ENCODE data around the gene CDK2AP2. TPM values are rescaled to one million over a fixed set of nuclear protein-coding genes. Genes with fewer than 3 reads are reported as not detected.
"Not testable (repeated sequence)": the region's sequence is repeated elsewhere in the genome, so short reads cannot be mapped to it uniquely, and the experiment has no call there.

Gene CDK2AP2
- total and polyA plus RNA-seq, 8 donors: 27.1 to 65.6 (median 38.2) TPM

DNA sequence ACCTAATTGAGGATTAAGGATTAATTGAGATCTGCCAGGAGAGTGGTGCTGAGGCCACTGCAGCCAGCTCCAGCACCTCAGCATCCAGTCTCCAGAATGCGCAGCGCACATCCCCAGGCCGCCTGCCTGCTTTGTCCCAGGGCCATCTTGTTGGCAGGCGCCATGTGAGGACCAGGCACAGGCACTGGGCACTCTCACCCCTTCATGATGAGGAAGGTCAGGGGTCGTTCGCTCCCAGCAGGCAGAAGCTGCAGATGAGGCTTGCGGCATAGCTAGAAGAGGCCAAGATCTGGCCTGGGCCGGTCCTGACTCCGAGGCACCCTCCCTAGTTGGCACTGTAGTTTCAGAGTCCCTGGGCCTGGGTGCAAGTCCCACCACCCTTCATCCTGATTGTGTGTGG is 8.8 kb upstream of the CDK2AP2 start:
- peak in 1 of 6 donors; percentile 42 for DNase-seq
- no peaks in the 10 kb centered on the region for H3K4me1 ChIP-seq
- 91 to 94% methylated on average over 9 of the region's 9 CpGs for WGBS, 2 donors
- H3K27ac ChIP-seq: no peak overlapping the region
- TF ChIP-seq, protein P1, sequence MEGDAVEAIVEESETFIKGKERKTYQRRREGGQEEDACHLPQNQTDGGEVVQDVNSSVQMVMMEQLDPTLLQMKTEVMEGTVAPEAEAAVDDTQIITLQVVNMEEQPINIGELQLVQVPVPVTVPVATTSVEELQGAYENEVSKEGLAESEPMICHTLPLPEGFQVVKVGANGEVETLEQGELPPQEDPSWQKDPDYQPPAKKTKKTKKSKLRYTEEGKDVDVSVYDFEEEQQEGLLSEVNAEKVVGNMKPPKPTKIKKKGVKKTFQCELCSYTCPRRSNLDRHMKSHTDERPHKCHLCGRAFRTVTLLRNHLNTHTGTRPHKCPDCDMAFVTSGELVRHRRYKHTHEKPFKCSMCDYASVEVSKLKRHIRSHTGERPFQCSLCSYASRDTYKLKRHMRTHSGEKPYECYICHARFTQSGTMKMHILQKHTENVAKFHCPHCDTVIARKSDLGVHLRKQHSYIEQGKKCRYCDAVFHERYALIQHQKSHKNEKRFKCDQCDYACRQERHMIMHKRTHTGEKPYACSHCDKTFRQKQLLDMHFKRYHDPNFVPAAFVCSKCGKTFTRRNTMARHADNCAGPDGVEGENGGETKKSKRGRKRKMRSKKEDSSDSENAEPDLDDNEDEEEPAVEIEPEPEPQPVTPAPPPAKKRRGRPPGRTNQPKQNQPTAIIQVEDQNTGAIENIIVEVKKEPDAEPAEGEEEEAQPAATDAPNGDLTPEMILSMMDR (IDR thresholded peaks at IDR 0.05): no peak
- no peak overlapping the region for H3K4me3 ChIP-seq
- no peaks in the 10 kb centered on the region for H3K27me3 ChIP-seq
- H3K36me3 ChIP-seq: no peaks in the 10 kb centered on the region
- no peak for FAIRE-seq
- no peak for ATAC-seq
- no peaks in the 10 kb centered on the region for H3K9me3 ChIP-seq
- intact Hi-C loops (cut with DNase I): no loop called here

DNA sequence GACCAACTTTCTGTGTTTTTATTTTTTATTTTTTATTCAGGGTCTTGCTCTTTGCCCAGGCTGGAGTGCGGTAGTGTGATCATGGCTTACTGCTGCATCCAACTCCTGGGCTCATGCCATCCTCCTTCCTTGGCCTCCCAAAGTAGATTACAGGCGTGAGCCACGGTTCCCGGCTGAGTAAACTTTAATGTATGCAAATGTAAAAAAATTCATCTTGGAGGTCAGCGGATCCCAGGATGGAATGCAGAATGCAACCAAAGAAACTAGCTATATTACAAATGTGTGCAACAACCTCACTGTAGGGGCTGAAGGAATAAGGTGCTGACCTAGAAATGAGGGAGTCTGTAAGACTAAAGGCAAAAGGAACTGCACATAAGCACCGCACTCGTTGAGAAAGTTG is 6.2 kb upstream of the CDK2AP2 start:
- Histone ChIP-seq H3K27me3 (no peaks in the 10 kb centered on the region), H3K9me3 (no peaks in the 10 kb centered on the region), H3K4me3 (no peak overlapping the region), H3K36me3 (no peaks in the 10 kb centered on the region), H3K27ac (no peak overlapping the region), H3K4me1 (no peaks in the 10 kb centered on the region)
- WGBS, 2 donors: 71% methylated on average over 7 of the region's 7 CpGs
- intact Hi-C loops (cut with DNase I): no loop called here
- TF ChIP-seq, protein P1 (IDR thresholded peaks at IDR 0.05): no peak
- DNase-seq: no peak
- no peak for FAIRE-seq
- ATAC-seq: no peak

DNA sequence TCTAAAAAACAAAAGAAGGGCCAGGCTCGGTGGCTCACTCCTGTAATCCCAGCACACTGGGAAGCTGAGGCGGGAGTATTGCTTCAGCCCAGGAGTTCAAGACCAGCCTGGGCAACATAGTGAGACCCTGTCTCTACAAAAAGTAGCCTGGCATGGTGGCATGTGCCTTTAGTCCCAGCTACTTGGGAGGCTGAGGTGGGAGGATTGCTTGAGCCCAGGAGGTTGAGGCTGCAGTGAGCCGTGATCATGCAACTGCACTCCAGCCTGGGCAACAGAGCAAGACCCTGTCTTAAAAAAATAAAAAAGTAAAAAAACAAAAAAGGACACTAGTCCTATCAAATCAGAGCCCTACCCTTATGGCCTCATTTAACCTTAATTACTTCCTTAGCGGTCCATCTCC is 3.6 kb upstream of the CDK2AP2 start:
- 85 to 88% methylated on average over 4 of the region's 4 CpGs for WGBS, 2 donors
- H3K4me3 ChIP-seq; H3K27ac ChIP-seq; H3K36me3 ChIP-seq; H3K4me1 ChIP-seq; FAIRE-seq; ATAC-seq; H3K9me3 ChIP-seq; intact Hi-C loops (cut with DNase I); DNase-seq; H3K27me3 ChIP-seq: not testable (repeated sequence)

- WGBS, 2 donors: 59 to 68% methylated on average over 3 of the region's 3 CpGs
- TF ChIP-seq, protein P1 (IDR thresholded peaks at IDR 0.05): no peak
- Histone ChIP-seq H3K4me1 (peaks cover 0 to 20% (median 12%) of the 10 kb centered on the region in 3 donors), H3K36me3 (no peaks in the 10 kb centered on the region), H3K27me3 (no peaks in the 10 kb centered on the region), H3K9me3 (no peaks in the 10 kb centered on the region), H3K4me3 (no peak overlapping the region), H3K27ac (no peak overlapping the region)
- DNase-seq (no peak), ATAC-seq (no peak), FAIRE-seq (no peak)
- intact Hi-C loops (cut with DNase I): no loop called here
Observed at GRCh38 chr11:67510023-67510345, 2.0 kb upstream of the CDK2AP2 start.

DNA sequence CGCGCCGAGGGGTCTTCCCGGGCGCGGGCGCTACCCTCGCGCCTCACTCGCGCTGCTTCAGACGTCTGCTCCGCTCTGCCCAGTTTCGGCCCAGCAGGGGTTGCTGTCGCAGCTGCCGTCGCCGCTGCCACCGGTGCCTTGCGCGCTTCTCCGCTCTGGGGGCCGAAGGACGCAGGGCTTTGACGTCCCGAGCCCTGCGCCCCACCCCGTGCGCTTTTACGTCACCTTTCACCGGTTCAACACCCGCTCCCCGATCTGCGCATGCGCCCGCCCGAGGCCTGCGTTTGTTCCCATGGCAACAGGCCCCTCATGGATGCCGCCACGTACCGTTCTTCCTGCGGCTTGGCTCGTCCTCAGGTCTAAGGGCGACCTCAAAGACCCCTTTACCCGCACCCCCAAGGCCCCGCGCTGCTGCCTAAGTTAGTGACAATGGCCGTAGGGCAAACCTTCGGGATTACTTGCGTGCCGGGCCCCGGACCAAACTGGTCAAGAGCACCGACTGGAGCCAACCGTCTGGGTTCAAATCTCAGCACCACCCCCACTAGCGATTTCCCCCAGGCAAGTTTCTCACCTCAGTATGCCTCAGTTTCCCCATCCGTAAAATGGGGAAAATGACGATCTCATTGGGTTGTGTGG is 642 bp upstream of the CDK2AP2 start:
- Histone ChIP-seq H3K27ac (peak overlapping the region; percentile 95 to 99 (median 98)), H3K27me3 (no peaks in the 10 kb centered on the region), H3K4me3 (peak overlapping the region; percentile 50 to 86 (median 72)), H3K9me3 (no peaks in the 10 kb centered on the region), H3K4me1 (peaks cover 0 to 25% (median 12%) of the 10 kb centered on the region in 3 donors), H3K36me3 (no peaks in the 10 kb centered on the region)
- WGBS, 2 donors: 1% methylated on average over 57 of the region's 57 CpGs
- intact Hi-C loops (cut with DNase I): loop anchor here in 1 of 3 donors (10.0 kb wide), 1 partner anchor 94 kb away; the partner anchor contains the start of gene CARNS1
- no peak for FAIRE-seq
- peak; percentile 97 to 100 (median 98) for DNase-seq
- TF ChIP-seq, protein P1 (IDR thresholded peaks at IDR 0.05): no peak
- ATAC-seq: peak; percentile 45 to 63 (median 56)

Measured in pancreas (tissue), 10 donors.